GM19025 (cell line): ENCODE data around the gene TARBP1.
"Not testable (repeated sequence)": the region's sequence is repeated elsewhere in the genome, so short reads cannot be mapped to it uniquely, and the experiment has no call there.

Experiments
- ATAC-seq: cut with Tn5 transposase; IDR thresholded peaks from one replicate; pipeline ENCODE4 v1.9.1; 2021; ENCODE audit warnings: mild to moderate bottlenecking, low read depth, moderate library complexity; ENCODE audit not compliant: unreplicated experiment

Gene TARBP1

DNA sequence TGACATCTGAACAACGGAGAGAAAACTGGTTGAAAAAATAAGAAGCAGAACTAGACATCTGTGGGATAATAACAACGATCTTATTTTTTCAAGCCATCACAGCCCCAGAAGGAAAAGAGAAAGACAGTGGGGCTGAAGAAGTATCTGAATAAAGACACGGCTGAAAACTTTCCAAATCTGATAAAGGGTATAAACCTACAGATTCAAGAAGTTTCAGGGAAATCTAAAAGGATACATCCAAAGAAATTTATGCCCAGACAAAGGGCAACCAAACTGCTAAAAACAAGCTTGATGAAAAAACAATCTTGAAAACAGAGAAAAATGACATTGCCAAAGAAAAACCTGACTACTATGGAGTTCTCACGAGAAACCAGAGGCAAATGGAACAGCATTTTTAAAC is 40.4 kb downstream of the TARBP1 start:
- ATAC-seq = no peak

DNA sequence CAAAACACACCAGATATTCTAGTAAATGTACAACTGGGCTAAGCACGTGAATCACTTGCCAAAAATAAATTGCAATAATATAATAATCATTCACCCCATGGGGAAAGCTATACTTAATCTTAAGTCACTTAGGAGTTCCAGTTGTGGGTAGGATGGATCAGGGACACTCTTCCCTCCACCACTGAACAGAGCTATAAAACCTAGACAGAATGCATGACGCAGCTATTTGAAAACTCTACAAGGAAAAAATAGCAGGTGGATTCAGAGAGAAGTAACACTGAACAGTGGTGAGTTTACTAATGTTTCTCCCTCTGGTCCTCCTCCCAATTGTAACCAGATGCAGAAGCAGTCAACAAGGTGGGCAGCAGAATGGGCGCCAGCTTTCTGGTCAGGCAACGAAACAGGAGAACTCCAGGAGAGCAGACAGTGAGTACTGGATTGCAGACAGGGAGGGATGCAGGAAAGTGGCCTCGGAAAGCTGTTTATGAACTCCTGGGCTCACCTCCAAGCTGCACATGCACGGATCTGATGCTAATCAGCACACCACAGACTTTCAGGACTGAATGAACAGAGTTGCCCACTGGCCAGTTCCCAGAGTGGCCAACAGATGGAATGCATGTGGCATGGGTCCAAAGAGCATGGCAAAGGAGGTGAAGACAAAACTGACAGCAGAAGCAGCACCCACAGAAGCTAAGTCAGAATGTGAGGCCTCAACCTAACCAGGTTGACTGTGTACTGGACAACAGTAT is 41.4 kb downstream of the TARBP1 start:
- ATAC-seq = no peak

DNA sequence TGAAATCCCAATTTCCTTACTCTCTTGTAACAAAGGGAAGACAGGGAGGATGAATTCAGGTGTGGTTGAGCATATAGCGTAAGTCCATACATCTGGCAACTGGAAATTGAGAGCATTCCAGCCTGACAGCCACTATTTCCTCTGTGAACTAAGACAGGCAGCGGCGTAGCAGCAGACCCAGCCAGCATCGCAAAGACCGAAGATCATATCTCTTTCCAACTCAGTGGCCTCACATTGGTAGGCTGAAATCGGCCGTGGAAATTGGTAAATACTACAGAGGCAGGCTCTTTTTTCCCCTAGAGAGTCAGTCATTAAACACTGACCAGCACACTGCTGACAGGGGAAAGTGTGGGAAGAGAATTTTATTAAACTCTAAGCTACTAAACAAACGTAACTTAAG is 43.4 kb downstream of the TARBP1 start:
- ATAC-seq = no peak

DNA sequence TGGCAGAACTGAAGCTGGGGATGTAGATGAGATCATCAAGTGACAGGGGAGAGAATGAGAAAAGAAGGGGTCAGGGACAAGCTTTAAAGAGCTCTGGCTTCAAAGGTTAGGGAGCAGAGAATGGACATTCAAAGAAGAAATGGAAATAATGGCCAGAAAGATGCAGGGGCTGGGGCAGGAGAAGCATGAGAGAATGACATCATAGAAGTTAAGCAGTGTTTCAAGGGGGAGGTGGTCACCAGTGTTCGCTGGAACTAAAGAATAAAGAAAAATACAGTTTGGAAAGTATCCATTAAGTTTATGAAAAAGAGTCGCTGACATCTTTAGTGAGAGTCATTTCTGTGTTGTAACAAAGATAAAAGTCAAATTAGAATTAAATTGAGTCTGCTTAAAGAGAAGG is 44.3 kb downstream of the TARBP1 start:
- no peak for ATAC-seq

DNA sequence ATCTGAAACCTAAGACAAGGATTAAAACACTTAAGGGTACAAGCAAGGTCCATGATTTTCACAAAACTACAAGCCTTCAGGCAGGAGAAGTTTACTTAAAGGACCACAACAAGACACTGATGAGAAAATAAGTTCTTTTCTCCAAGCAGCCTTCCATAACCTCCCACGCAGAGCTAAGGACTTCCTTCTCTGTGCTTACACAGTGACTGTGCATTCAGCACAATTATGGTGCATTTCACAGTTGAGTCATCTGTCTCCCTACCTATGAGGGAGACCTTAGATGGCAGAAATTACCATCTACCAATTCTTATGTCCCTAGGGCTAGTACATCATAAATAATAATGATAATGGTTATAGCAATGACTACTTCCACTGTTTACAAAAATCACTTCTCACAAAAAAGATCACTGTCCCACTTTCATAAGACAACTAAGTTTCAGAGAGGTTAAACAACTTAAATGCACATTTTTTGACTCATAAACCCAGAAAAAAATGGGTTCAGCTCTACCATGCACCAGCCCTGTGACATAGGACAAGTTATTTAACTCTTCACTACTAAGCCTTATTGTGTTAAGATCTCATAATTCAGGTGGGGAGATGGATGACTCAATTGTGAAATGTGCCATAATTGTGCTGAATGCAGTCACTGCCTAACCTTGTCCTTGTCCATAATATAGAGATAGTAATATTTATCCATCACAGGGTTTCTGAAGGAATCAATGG is 45.3 kb downstream of the TARBP1 start:
- ATAC-seq = no peak

DNA sequence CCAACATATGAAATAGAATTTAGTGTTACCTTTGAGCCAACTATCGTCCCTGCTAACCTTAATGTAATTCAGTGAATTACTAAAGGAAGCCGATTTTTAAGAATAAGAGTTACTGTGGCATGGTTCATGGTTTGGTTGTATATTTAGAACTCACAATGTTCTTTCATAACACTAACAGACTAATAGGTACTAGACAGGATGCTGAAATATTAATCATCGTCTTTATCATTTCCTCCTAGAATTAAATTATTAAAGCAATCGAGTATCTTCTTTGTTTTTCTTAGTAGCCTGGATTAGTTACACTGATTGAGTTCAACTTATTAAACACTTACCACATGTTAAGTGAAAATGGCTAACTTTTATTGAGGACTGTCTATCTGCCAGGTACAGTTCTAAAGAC is 47.7 kb downstream of the TARBP1 start:
- ATAC-seq = no peak

DNA sequence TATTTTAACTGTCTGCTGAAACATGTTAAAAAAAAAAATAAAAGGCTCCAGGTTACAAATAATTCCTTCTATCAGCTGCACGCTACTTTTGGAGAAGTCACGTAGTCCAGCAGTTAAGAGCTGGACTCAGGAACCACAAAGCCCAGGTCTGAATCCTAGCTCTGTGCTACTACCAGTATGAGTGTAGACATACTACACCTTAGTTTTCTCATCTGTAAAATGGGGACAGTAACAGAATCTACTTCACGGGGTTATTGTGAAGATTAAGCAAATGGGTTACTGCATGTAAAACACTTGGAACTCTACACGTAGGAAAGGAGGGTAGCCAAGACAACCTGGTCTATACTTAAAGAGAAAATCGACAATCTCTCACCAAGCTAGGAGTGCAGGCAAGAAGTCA is 48.3 kb downstream of the TARBP1 start:
- no peak for ATAC-seq

DNA sequence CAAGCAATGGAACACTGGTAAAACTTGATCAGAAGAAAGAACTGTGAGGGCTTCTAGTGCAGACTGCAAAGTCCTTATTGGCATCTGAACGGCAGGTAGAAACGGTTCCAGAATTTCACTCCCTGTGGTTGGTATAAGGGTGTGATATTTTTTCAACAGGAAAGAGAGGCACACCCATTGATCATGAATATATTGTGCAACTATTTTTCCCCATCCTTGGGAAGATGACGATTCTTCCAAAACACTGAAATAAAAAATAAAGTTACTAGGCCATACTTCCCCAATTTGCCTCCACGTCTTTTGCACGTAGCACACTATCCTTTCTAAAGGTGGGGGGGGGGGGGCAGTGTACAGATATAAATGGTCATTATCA is 49.6 kb downstream of the TARBP1 start:
- ATAC-seq = no peak

DNA sequence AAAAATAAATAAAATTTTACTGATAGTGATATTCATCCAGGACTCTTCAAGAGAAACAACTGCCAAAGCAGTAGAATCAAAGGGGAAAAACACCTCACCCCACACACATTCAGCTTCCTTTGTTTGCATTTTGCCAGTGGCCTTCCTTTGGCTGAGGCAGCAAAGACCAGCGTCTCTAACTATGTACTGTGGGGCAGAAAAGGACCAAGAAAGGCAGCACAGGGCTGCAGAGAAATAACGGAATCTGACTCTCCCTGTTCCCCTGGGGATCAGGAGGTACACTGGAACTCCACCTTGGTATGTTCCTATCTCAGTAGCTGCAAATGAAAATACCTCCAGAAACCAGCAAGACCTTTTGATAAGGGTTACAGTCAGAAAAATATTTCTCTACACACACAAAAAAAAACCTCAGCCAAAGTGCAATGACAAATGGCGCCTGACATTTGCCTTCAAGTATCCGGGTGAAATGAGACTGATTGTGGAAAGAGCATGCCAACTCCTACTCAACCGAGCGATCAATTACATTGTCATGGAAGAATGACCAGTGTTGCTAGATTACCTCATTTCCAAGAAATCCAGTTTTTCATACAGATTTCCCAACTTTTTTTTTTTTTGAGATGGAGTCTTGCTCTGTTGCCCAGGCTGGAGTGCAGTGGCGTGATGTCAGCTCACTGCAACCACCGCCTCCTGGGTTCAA is 50.9 kb downstream of the TARBP1 start:
- ATAC-seq = no peak

DNA sequence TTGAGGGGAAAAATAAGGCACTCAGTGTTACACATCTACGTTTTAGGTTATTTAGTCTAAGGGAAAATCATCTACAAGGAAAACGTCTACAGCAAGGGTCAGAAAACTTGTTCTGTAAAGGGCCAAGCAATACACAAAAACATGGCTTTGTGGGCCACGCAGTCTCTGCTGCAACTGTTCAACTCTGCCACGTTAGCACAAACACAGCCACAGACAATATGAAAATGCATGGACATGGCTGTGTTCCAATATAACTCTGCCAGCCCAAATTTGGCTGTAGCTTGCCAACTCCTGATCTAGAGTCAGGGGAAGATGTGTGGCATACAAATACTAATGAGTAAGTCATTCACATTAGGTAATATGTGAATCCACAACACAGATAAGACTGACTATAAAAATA is 65.0 kb downstream of the TARBP1 start:
- ATAC-seq = no peak

DNA sequence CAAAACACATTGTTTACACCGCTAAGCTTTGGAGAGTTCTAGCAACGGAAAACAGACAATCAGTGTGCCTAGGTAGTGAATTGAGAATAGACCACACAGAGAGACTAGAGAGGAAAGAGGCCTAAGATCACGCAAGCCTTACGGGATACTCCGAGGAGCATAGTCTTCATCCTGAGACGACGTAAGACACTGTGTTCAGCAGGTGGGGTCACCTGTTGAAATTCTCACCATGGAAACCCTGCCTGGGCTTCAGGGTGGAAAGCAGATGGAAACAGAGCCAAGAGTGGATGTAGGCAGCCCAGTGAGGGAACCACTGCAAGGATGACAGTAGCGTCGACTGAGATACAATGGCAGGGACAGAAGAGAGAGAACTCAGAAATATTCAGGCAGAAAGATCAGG is 65.5 kb downstream of the TARBP1 start:
- no peak for ATAC-seq

DNA sequence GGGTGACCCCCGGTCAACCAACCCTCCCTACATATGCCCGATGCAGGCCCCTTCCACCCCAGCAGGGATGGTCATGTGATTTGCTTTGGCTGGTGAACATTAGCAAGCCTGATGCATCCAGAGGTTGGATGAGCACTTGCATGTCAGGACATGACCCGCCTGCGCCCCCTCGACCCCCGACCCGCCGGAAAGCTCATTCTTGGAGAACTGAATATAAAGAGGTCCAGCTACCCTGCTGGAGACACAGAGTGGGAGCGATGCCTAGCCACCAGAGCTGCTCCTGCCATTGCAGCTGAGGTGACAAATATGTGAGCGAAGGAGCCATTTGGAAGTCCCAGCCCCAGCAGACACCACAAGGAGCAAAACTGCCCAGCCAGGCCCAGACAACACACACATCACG is 66.1 kb downstream of the TARBP1 start:
- ATAC-seq = no peak

DNA sequence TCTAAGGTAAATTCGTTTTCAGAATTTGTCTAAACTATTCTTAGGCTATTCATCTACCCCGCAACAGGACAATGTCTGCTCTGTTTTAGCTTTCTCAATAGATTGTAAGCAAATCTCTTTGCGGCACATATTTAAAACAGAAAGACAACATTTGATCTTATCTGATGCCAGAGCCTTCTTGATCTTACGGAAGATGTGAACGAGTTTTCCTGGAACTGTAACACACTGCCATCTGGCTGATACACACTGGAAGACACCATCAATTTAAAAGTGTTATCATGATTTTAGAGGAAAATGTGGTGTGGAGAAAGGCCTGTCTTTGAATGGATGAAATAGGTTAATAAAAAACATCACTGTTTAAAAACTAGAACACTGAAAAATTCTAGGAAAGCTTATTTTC is 69.7 kb downstream of the TARBP1 start:
- ATAC-seq = no peak

DNA sequence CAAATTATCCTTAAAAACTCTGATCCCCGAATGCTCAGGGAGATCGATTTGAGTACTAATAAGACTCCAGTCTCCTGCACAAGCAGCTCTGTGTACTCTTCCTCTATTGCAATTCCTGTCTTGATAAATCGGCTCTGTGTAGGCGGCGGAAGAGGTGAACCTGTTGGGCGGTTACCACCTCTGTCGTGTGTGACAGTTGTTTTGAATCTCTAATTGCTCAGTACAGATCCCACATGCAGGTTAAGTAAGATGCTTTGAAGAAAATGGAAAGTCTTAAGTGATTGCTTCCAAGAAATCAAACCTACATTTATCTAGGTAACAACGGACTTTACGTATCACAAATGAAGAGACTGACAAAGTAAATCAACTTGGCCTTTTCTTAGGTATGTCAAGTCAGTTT is 70.2 kb downstream of the TARBP1 start:
- ATAC-seq = no peak

DNA sequence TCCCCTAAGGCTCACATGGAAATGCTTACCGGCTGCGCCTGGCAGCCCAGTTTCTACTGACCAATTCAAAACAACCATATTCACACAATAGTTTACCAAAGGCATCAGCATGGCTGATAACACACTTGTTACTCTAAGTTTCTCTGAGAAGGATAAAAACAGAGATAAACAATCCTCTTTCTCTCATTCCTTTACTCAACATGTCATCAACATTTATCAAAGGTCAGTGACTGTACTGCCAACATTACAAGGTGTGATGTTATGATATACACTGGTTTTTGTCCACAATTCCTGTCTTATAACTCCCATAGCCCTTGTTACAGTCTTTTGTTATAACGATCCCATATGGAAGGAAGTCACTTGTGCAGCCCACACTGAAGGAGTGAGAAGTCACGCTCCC is 72.1 kb downstream of the TARBP1 start:
- ATAC-seq = no peak

DNA sequence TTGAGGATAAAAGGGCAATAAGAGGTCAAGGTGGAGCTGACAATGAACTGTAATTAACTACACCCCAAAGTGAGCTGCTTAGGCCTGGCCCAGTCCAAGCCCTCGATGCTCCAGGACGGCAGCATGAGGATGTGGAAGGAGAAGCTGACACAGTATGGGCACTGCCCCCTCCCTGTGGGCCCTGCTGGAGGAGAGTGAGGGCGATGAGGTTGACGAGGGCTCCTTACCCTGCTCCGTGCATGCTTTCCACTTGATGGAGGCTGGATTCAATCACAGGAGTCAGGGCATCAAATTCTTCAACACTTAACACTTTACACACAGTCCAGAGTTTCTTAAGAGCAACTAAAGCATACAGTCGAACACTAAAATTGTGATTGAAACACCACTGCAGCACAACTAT is 73.3 kb downstream of the TARBP1 start:
- ATAC-seq = no peak

DNA sequence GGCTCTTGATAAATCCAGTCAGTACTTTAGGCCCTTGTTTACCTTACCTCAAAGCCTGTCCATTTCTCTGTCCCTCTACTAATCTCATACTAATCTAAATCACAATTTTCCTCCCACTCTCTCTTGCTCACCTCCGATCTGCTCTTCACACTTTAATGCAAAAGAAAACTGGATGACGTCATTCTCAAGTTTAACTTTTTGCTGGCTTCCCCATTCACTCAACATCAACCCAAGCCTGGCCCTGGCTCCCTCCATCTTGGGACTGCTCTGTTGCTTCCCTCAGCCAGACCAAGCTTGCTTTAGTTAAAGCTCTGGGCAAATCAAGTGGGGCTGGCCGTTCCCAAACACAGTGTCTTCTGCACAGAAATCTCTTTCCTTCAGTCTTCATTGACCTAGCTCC is 76.0 kb downstream of the TARBP1 start:
- ATAC-seq = no peak

DNA sequence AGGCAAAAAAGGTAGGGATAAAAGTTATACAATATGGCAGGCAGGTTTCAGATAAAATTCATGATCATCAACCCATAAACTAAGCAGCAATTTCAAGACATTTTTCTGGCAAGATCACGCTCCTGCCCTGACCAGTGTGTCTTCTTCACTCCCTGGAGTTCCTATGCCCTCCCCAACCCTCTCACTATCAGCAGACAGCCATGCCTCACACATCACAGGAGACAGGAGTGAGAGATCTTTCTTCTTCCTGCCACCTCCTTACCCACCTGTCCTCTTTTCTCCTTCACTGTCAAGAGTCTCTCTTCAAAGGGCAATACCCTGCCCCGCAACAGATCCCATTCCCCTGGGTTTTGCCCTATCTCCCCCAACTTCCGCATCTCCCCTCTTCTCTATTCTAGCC is 77.3 kb downstream of the TARBP1 start:
- no peak for ATAC-seq

DNA sequence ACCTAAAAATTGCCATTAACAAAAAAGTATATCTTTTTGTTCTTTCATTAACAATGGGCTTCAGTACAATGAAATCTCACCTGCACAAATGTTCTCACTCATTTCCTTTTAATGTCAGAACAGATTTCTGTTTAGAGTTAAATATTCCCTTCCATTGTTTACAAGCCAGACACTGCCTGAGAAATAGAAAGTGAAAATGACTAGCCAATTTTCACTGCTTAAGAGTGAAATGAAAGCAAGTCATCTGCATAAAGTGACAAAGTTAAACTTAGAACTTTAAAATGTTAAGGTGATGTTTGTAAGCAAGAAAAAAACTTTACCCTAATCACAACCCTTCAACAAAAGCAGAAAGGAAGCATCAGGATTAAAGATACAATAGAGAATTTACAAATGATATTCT is 78.2 kb downstream of the TARBP1 start:
- no peak for ATAC-seq

DNA sequence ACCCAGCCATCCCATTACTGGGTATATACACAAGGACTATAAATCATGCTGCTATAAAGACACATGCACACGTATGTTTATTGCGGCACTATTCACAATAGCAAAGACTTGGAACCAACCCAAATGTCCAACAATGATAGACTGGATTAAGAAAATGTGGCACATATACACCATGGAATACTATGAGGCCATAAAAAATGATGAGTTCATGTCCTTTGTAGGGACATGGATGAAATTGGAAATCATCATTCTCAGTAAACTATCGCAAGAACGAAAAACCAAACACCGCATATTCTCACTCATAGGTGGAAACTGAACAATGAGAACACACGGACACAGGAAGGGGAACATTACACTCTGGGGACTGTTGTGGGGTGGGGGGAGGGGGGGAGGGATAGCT is 79.5 kb downstream of the TARBP1 start:
- ATAC-seq = not testable (repeated sequence)

DNA sequence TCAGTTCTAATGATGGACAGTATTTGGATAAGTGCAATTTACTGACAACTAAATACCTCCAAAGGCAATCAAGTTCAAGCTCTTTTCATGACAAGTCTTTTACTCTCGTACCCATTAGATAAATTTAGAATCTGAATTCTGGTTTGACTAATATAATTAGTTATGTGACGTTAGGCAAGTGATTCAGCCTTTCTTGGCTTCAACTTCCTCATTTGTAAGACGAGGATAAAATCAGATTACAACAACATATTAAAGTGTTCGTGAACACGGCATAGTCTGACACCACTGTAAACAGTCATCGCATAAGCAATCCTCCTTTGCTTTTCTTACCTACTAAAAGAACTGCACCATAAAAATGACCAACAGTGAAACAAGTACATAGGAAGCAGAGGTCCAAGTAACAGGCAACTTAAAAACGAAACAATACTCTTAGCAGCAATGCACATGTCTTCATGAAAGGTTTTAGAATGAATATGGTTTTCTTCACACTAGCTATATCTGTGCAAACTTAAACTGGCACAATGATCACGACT is 80.1 kb downstream of the TARBP1 start:
- ATAC-seq = no peak

DNA sequence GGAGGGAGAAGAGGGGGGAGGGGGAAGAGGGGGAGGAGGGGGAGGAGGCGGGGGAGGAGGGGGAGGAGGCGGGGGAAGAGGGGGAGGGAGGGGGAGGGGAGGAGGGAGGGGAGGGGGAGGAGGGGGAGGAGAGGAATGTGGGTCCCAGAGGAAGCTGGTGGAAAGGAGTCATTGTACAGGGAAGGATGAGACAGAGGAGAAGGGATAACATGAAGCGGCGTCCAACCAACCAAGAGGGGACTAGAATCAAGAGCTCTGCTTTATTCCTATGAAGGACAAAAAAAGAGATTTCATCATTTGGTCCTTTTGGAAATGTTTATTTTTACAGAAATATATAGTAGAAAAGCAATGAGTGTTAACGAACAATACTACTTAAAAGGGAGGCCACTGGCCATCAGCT is 81.2 kb downstream of the TARBP1 start:
- ATAC-seq = no peak
